Measurements from ENCODE around the gene LRRFIP1.

Gene LRRFIP1

DNA sequence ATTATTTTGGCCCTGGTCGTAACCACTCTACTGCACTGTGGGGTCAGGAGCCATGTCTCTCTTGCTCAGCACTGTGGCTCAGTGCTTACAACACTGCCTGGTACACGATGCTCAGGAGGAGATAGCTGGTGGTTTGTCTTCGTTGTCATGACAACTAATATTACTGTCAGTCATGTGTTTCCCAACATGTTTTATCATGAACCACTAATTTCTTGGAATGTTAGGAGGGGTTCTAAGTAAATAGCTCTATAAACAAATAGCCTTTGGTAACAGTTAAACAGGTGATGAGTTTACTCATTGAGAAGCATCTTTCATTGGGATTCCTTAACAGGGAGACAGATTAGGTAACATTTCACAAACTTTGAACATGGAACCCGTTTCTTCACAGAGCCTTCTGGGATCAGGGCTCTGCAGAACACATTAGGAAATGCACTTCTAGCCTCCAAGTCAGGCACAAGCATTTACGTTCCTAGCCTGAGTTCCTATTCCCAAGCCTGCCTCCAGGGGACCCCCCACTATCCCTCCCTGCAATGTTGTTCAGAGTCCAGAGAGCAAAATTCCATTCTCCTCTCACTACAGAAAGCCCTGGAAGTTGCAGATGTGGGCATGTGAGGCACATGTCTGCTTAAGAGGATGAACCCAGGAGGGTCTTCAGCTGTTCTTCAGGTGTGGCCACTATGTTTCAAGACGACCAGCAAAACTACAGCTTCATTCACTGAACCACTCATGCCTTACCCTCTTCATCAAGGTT lies 164.8 kb downstream of the LRRFIP1 start:
- no peak for DNase-seq

DNA sequence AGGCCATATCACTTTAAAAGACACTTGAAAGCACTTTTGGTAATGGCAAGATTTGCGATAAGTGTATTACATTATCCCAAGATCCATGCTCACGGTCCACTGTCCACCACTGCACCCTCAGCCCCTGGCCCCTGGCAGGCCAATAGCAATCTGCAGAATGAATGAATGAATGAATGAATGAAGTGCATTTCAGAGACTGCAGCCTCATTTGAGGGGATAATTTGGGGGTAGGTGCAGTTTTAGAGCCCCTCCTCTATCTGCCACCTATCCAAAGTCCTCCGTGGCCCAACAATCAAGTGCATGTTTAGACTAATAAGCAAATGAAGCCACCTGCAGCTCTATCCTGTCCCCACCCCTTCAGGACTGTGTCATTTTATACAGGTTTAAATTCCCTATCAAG lies 169.9 kb downstream of the LRRFIP1 start:
- no peak for DNase-seq

DNA sequence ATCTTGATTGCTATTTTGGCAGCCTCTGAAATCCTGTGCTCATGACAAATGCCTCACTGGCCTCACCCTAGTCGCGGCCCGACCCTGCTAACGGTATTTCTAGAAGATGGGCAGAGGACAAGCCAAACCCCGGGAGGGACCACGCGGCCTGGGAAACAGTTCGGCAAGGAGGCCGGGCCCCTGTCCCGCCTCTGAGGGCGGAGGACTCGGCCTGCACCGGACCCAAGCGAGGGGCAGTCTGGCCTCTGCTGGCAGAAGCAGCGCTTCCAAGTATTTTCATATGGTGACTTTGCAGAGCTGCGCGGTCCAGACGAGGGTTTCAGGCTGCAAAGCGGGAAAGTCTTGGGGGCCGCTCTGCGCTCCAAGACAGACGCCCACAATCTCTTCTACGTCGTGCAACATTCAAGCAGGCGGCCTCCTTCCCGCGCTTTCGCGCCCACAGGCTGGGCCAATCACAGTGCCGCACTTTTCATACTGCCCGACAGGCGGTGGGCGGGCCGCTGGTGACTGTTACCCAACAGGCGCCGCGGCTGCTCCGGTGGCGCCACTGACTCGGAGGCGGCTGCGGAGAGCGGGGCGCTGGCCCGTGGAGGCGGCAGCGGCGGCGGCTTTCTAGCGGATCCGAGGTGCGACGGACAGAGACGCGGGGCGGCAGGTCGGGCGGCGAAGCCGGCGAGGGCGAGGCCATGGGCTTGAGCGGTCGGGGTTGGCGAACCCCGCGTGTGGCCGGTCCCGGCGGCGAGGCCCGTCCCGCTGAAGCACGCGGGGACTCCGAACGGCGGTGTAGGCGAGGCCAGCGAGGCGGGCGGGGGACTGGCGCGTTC lies 171.1 kb downstream of the LRRFIP1 start, which contains the start of gene RBM44:
Gene RBM44 (plus strand): TSS at position 544 of the 824 bp plus-strand sequence. CDS start 14,831 bp downstream, outside the sequence.
- DNase-seq, result no peak

DNA sequence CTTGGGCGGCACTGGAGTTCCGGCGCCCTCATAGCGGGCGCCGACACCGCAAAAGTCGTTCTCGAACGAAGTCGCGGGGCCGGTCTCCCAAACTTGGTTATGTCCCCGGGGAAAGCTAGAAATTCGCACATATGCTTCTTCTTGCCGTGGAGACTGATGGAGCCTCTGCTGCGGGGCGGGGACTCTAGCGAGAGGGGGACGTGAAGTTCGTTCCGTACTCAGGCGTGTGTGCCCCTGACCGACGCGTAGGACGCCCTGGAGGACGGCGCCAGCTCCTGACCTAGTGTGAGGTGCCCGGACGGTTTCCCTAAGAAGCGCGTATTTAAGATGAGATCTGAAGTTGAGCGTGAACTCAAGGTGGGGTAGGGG lies 171.7 kb downstream of the LRRFIP1 start:
- no peak for DNase-seq

DNA sequence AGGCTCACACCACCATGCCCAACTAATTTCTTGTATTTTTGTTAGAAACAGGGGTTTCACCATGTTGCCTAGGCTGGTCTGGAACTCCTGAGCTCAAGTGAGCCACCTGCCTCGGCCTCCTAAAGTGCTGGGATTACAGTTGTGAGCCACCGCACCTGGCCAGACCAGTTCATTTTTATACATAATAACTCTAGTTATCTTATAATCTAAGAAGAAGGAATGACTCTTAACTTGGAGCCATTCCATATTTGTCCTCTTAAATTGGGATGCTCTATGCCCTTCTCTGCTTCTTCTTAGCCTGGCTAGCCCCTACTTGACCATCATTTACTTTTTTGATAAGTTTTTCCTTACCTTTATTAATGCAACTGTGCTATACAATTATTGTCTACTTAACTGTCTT lies 174.1 kb downstream of the LRRFIP1 start:
- DNase-seq, result no peak

DNA sequence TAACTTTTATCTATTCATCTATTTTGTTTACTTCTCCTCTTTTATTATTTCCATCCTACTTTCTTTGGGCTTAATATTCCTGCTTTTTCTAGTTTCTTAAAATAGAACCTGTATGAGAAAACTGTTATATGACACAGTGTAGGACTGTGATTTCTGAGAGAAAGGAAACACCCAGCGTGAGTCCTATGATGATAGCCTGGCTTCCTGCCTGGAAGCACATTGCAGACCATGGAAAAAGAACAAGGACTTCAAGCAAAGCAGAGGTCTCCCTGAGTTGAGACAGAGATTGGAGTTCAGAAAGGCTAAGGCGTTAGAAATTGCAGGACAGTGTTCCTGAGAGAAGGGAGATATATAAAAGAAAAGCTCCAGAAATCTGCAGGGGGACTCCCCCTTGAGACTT lies 178.9 kb downstream of the LRRFIP1 start:
- no peak for DNase-seq

DNA sequence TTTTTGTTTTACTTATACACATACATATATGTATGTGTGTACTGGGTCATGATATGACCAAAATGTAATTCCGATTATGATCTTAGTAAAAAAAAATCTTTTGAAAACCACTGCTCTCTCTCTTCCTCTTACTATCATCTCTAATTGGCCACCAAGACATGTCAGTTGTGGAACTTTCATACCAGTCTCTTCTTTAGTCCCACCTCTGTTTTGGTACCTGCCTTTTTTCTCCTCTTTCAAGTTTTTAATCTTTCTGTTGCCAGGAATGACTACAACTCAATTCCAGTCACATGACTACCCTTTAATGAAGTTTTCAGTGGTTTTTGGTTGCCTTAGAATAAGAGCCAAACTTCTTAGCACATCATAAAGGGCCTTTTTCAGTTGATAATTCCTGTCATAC lies 188.2 kb downstream of the LRRFIP1 start:
- no peak for DNase-seq

DNA sequence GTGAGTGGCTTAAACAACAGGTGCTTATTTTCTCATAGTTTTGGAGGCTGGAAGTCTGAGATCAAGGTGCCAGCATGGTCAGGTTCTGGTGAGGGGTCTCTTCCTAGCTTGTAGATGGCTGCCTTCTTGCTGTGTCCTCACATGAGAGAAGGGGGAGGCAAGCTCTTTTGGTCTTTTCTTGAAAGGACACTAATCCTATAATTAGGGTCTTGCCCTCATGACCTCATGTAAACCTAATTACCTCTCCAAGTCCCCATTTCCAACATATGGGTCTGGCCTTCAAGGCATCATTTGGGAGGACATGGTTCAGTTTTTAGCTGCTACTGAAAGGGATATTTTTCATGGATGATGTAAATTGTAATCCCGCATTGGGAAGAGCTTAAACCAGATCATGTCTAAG lies 189.1 kb downstream of the LRRFIP1 start:
- DNase-seq, result no peak

DNA sequence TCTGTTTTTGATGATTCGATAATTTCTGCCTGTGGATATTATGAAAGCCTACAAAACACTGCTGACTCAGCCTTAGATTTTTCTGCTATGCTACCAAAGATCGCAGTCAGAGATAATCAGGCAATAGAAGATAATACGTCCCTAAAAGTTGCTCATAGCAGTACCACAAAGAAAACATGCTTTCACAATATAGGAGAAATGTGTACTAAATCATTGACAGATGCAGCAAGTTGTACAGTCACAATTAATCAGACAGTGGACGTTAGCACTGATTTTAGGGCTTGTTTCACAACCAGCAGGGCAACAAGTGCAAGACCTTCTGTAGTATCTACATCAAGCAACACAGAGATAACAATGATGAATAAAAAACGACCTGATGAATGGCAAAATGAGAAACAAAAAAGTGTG lies 190.7 kb downstream of the LRRFIP1 start:
- DNase-seq, result no peak

DNA sequence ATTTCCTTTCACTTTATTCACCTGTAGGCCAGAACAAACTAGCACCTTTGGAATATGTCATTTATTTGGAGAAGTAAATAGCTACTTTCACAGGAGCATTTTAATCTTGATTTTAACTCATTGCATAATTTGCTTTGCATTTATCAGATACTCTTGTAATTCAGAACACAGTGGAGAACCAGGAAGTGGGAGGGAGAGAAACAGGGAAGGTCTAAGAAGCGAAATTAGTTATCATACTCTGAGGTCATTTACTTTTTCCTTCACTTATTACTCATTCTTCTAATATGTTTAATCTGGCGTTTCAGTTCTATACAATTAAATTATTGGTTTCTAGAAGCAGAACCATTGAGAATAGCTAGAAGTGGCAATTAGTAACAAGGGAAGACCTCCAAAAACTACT lies 191.8 kb downstream of the LRRFIP1 start:
- no peak for DNase-seq

DNA sequence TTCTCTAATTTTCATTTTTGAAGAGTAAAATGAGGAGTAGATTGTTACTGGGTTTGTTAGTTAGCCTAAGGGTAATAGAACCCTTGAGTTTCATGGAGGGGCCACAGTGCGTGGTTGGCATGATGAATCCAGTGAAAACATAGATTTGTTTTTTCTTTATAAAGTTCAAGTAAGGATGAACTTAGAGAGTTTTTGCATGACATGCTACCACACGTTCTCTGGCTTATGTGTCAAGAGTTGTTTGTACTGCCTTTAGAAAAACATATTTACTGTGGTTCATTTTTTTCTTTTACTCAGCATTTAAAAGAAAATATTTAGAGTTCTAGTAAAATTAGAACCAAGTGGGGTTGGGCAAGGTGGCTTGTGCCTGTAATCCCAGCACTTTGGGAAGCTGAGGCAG lies 193.0 kb downstream of the LRRFIP1 start:
- DNase-seq, result no peak

DNA sequence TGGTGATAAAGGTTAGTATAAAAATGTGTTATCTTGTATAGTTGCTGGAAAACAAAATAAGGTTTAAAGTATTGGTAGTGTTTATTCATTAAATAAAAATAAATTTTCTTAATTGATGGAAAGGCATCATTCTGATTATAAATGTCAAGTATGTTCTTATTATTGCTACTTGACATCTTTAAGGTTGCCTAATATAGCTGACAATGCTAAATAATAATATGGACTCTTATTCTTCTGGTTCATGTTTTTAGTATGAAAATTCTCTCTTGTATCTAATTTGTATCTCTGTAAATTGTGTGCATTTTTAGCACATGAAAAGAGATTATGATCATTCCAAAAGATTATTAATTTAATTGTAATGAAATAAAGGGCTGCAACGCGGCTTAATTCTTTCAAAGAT lies 196.2 kb downstream of the LRRFIP1 start:
- DNase-seq, result no peak

DNA sequence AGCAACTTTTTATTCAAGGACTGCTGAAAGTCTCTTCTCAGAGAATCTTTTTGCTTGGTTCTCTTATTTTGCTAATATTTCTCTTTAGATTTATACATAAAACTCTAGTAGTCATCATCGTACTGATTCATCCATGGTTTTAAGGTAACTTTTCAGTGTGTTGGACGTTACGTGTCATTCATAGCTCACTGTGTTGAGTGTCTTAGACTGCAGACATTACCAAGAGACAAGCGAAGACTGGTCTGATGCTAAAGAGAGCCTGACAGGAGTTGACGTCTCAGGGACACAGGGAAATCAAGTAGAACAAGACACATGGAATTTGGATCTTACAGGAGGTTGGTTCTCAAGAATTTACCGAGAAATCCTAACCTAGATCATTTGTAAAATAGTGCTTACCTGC lies 196.7 kb downstream of the LRRFIP1 start:
- DNase-seq, result no peak

DNA sequence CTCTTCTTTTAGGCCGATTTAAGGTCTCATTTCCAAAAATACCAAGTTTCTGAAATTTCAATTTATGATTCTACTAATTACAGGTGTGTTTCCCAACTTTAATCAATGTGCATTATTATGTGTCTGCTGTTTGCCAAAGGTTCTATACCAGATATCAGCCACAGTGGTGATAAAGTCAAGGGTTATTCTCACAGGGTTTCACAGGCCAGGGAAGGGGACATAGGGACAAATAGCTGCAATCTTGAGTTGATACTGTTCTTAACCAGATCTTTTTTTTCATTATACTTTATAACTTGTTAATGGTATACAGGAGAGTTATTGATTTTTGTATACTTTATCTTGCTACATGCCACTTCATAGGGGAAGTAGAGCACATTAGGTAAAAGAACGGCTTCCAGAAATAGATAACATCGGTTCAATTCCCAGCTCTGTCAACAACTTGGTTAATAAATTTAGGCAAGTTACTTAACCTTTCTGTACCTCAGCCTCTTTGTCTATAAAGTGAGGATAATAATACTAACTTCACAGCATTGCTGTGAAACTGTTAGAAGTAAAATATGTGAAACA lies 200.1 kb downstream of the LRRFIP1 start:
- DNase-seq, result no peak
